IMR-90 (cell line): ENCODE measurements around the gene TMEM256. TPM values are rescaled to one million over a fixed set of nuclear protein-coding genes. Genes with fewer than 3 reads are reported as not detected.

Source experiments
- ATAC-seq: fragments of 200-7000 bp; cut with Tn5 transposase; 2 replicates; pipeline ENCODE4 v1.9.1; 2020; ENCODE audit warnings: low read depth, mild to moderate bottlenecking, moderate library complexity
- BruUV-seq: library from RNA; stranded (reverse); fragments of 400-500 nt; replicated peaks from 2 replicates; lab custom pipeline; 2021; lab: Mats Ljungman, UMichigan
- CTCF ChIA-PET: fragments of 300-600 bp; formaldehyde crosslinking; extraction: SDS; loops from one replicate; lab custom pipeline; 2021; ENCODE audit warnings: antibody characterized with exemption; lab: Yijun Ruan, JAX
- POLR2A ChIA-PET: fragments of 300-600 bp; sonication (Branson Sonifier 250); formaldehyde crosslinking; loops from one replicate; lab custom pipeline; 2022; ENCODE audit warnings: antibody characterized with exemption; ENCODE audit not compliant: unreplicated experiment; lab: Charles Lee
- DNase-seq: peaks from one replicate; pipeline ENCODE4 v3.0.0; 2013
- H2AFZ ChIP-seq: replicated peaks from 2 replicates; pipeline ENCODE3; 2013; ENCODE audit warnings: low read length, mild to moderate bottlenecking; ENCODE audit not compliant: poor library complexity
- H2AK5ac ChIP-seq: 2 replicates; pipeline ENCODE4 v1.6.1; 2013; ENCODE audit warnings: low read depth, low read length, inconsistent platforms
- H2AK9ac ChIP-seq: replicated peaks from 2 replicates; pipeline ENCODE3; 2013; ENCODE audit warnings: mild to moderate bottlenecking, low read depth, low read length, moderate library complexity; ENCODE audit not compliant: poor library complexity
- H2BK120ac ChIP-seq: 2 replicates; pipeline ENCODE4 v1.6.1; 2013; ENCODE audit warnings: low read depth, low read length, inconsistent platforms
- H2BK15ac ChIP-seq: 3 replicates; pipeline ENCODE4 v1.6.1; 2013; ENCODE audit warnings: low read depth, low read length, inconsistent platforms
- H2BK20ac ChIP-seq: 2 replicates; pipeline ENCODE4 v1.6.1; 2013; ENCODE audit warnings: low read depth, mild to moderate bottlenecking, inconsistent platforms, low read length, moderate library complexity
- H2BK5ac ChIP-seq: 2 replicates; pipeline ENCODE4 v1.6.1; 2013; ENCODE audit warnings: mild to moderate bottlenecking, low read depth, low read length, inconsistent platforms; ENCODE audit not compliant: poor library complexity, severe bottlenecking
- H3K14ac ChIP-seq: replicated peaks from 2 replicates; pipeline ENCODE4 v1.6.1; 2013; ENCODE audit warnings: low read depth, low read length, inconsistent platforms
- H3K18ac ChIP-seq: 2 replicates; pipeline ENCODE4 v1.6.1; 2013; ENCODE audit warnings: low read depth, low read length, control low read depth
- H3K23ac ChIP-seq: 2 replicates; pipeline ENCODE4 v1.6.1; 2013; ENCODE audit warnings: low read depth, low read length, inconsistent platforms
- H3K27ac ChIP-seq: 2 replicates; pipeline ENCODE4 v1.5.1; 2013; ENCODE audit warnings: mild to moderate bottlenecking, control low read depth, low read length; ENCODE audit not compliant: insufficient read depth
- H3K27me3 ChIP-seq: 2 replicates; pipeline ENCODE4 v1.6.1; 2013; ENCODE audit warnings: low read length; ENCODE audit not compliant: control insufficient read depth, insufficient read depth
- H3K36me3 ChIP-seq: 2 replicates; pipeline ENCODE4 v1.6.1; 2013; ENCODE audit warnings: low read length, mixed read lengths; ENCODE audit not compliant: control insufficient read depth, insufficient read depth
- H3K4ac ChIP-seq: 2 replicates; pipeline ENCODE4 v1.6.1; 2013; ENCODE audit warnings: low read depth, low read length, inconsistent platforms
- H3K4me1 ChIP-seq: 2 replicates; pipeline ENCODE4 v1.6.1; 2013; ENCODE audit warnings: low read length, mixed read lengths; ENCODE audit not compliant: control insufficient read depth, insufficient read depth
- H3K4me2 ChIP-seq: 2 replicates; pipeline ENCODE4 v1.6.1; 2013; ENCODE audit warnings: low read depth, mild to moderate bottlenecking, control low read depth, low read length, moderate library complexity
- H3K4me3 ChIP-seq: 2 replicates; pipeline ENCODE4 v1.5.1; 2013; ENCODE audit warnings: low read depth, mild to moderate bottlenecking, control low read depth, low read length, moderate library complexity; ENCODE audit not compliant: insufficient read depth
- H3K56ac ChIP-seq: 2 replicates; pipeline ENCODE4 v1.6.1; 2013; ENCODE audit warnings: low read length, inconsistent platforms; ENCODE audit not compliant: insufficient read depth; ENCODE audit errors: extremely low read depth
- H3K79me1 ChIP-seq, 2 experiments: 2 replicates each; pipeline ENCODE4 v1.6.1; 2013; ENCODE audit warnings: low read length in 2 of 2, inconsistent platforms in 1 of 2, low read depth in 1 of 2
- H3K9ac ChIP-seq: 2 replicates; pipeline ENCODE4 v1.6.1; 2013; ENCODE audit warnings: low read depth, low read length, control low read depth
- H3K9me1 ChIP-seq: 2 replicates; pipeline ENCODE4 v1.6.1; 2013; ENCODE audit warnings: low read length, inconsistent platforms; ENCODE audit not compliant: insufficient read depth
- H3K9me3 ChIP-seq: 2 replicates; pipeline ENCODE4 v1.6.1; 2013; ENCODE audit warnings: low read length; ENCODE audit not compliant: control insufficient read depth, insufficient read depth
- H4K20me1 ChIP-seq: 2 replicates; pipeline ENCODE4 v1.6.1; 2013; ENCODE audit warnings: low read length, inconsistent platforms; ENCODE audit not compliant: insufficient read depth
- H4K5ac ChIP-seq: 2 replicates; pipeline ENCODE4 v1.6.1; 2013; ENCODE audit warnings: mild to moderate bottlenecking, low read depth, low read length, control low read depth
- H4K8ac ChIP-seq, 2 experiments: 2 replicates each; pipeline ENCODE4 v1.6.1; 2013; ENCODE audit warnings: low read depth in 2 of 2, low read length in 2 of 2, control low read depth in 1 of 2, inconsistent platforms in 1 of 2
- H4K91ac ChIP-seq: 2 replicates; pipeline ENCODE4 v1.6.1; 2013; ENCODE audit warnings: low read depth, low read length, inconsistent platforms; ENCODE audit not compliant: insufficient read depth
- CEBPB ChIP-seq: IDR thresholded peaks from 2 replicates; pipeline ENCODE4 v1.6.1; 2012; ENCODE audit warnings: low read depth, low read length, improper control_type of control experiment
- MAFK ChIP-seq: IDR thresholded peaks from 2 replicates; pipeline ENCODE4 v1.6.1; 2012; ENCODE audit warnings: low read depth, low read length, improper control_type of control experiment
- MXI1 ChIP-seq: IDR thresholded peaks from 2 replicates; pipeline ENCODE4 v1.6.1; 2012; ENCODE audit warnings: low read depth, mild to moderate bottlenecking, low read length, moderate library complexity, borderline replicate concordance
- RAD21 ChIP-seq: IDR thresholded peaks from 2 replicates; pipeline ENCODE4 v1.6.1; 2012; ENCODE audit warnings: low read length, improper control_type of control experiment
- RCOR1 ChIP-seq: IDR thresholded peaks from 2 replicates; pipeline ENCODE4 v1.6.1; 2012; ENCODE audit warnings: mild to moderate bottlenecking, low read length, improper control_type of control experiment; ENCODE audit not compliant: insufficient replicate concordance
- RFX5 ChIP-seq: IDR thresholded peaks from 2 replicates; pipeline ENCODE4 v1.8.0; 2012; ENCODE audit warnings: low read depth, mild to moderate bottlenecking, low read length, moderate library complexity
- SMC3 ChIP-seq: fragments of 150-350 bp; IDR thresholded peaks from 2 replicates; pipeline ENCODE4 v1.6.1; 2016; ENCODE audit warnings: low read depth, mild to moderate bottlenecking, antibody characterized with exemption, low read length, moderate library complexity
- WGBS, 2 experiments: methylation state at CpG; one replicate each; pipeline versions ENCODE4 v1.1.5 to v1.1.7; 2013; ENCODE audit warnings: missing lambda C conversion rate in 2 of 2; ENCODE audit not compliant: insufficient read length in 1 of 2; ENCODE audit errors: extremely low coverage in 2 of 2; 5-methylcytosine and 5-hydroxymethylcytosine counted together
- dilution Hi-C: fragments of 300-500 bp; cut with HindIII; formaldehyde crosslinking; loops from one replicate; pipeline ENCODE4 v1.14.3; 2018; ENCODE audit warnings: low sequenced_read_pairs; ENCODE audit not compliant: unreplicated experiment
- in situ Hi-C: fragments of 300-500 bp; cut with MboI; formaldehyde crosslinking; loops from 3 replicates; pipeline ENCODE4 v1.14.3; 2019; ENCODE audit warnings: low sequenced_read_pairs, inconsistent platforms, mixed read lengths
- intact Hi-C: fragments of 100-400 bp; cut with micrococcal nuclease; formaldehyde crosslinking; loops from 2 replicates; pipeline ENCODE4 v1.10.0; 2022
- polyA plus RNA-seq, 3 experiments: library from polyadenylated mRNA; depleted of rRNA; stranded (reverse); fragments of >200 nt; gene quantifications; 2 replicates each; pipeline ENCODE4 v1.2.3, GENCODE V29; 2012; ENCODE audit warnings: low replicate concordance in 1 of 3
- total RNA-seq: library from RNA; depleted of rRNA; stranded (reverse); fragments of >200 nt; gene quantifications from 2 replicates; pipeline ENCODE4 v1.2.3, GENCODE V29; 2012
- TF ChIP-seq, protein P1 (sequence below): conservative IDR thresholded peaks from 2 replicates; pipeline ENCODE4 v1.5.1; 2012; ENCODE audit warnings: mild to moderate bottlenecking, low read depth, low read length, improper control_type of control experiment
- TF ChIP-seq, protein P2 (sequence below): fragments of 150-350 bp; IDR thresholded peaks from 2 replicates; pipeline ENCODE4 v1.6.1; 2016; ENCODE audit warnings: low read depth, mild to moderate bottlenecking, low read length, moderate library complexity, borderline replicate concordance

Gene TMEM256
- total and polyA plus RNA-seq, 2 of the 4 experiments (the other 2 are of a cell fraction), result 38.4 to 174 TPM

DNA sequence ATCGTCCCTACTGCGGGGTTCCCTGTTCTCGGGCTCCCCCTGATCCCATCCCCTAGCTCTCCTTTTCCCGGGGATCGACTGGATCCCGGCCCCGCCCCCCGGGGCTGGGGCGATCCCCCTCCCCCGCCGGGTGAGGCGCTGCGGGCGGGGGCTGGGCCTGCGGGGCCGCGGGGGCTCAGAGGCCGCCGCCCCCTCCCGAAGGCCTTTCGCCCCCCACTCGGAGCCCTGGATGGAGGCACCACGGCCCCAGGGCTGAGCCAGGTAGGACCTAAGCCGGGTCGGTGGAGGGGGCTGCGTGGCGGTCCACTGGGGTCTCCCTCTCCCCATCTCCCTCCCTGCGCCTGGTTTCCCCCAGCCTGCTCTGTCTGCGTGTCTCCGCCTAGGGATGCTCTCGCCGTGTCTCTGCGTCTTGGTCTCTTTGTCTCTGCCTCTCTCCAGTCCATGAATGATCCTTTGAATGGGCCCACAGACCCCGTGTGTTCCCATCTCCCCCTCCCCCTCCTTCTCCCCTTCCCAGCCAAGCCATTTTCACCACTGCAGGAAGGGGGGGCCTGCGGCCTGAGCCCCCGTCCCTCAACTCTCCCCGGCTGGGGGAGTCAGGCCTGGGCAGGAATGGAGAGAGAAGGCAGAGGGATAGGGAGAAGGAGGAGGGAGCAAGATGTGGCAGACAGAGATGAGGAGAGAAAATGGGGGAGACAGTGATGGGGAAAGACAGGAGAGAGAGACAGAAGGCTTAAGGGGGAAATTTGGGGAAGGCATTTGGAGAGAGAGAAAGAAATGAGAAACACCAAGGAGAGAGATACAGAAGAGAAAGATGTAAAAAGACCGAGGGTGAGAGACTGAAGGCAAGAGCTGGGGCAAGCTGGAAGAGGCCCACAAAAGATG lies 1.7 kb upstream of the TMEM256 start:
- Histone ChIP-seq H3K27me3 (no peaks in the 10 kb centered on the region), H3K4me1 (peaks cover 9% of the 10 kb centered on the region), H3K36me3 (peaks cover 22% of the 10 kb centered on the region), H3K4me3 (peak overlapping the region; percentile 94), H4K91ac (peak overlapping the region; percentile 61), H3K9me3 (no peaks in the 10 kb centered on the region), H2AK9ac (peak overlapping the region; percentile 100), H2BK15ac (no peak overlapping the region), H4K8ac (peak overlapping the region; percentile 15 to 74; a peak in 3 of 4 replicates), H3K9ac (peak overlapping the region; percentile 90), H3K9me1 (0 out of 2 replicates have a peak, but pooled peaks cover 4% of the 10 kb centered on the region), H3K18ac (peak overlapping the region; percentile 70; the same call in 1 of the 2 replicates), H2BK120ac (peak overlapping the region; percentile 60), H2AFZ (peak overlapping the region; percentile 94), H4K5ac (peak overlapping the region; percentile 18; the same call in 1 of the 2 replicates), H2BK5ac (peak overlapping the region; percentile 59), H3K27ac (peak overlapping the region; percentile 73), H3K79me1 (peaks cover 11 to 54% of the 10 kb centered on the region in 2 experiments), H4K20me1 (peaks cover 7% of the 10 kb centered on the region), H3K56ac (peak overlapping the region; percentile 64), H2BK20ac (no peak overlapping the region), H3K4me2 (peak overlapping the region; percentile 96), H3K14ac (peak overlapping the region; percentile 94), H3K4ac (peak overlapping the region; percentile 86), H3K23ac (peak overlapping the region; percentile 97), H2AK5ac (peak overlapping the region; percentile 85)
- DNase-seq (no peak), ATAC-seq (no peak)
- dilution Hi-C loops (no loop called here), in situ Hi-C loops (no loop called here), intact Hi-C loops (loop anchor here (2.0 kb wide), 2 partner anchors 31 to 55 kb away; no protein-coding TSS in a partner anchor)
- ChIA-PET POLR2A (interaction anchor here (0.6 to 0.7 kb wide), 2 partner anchors 15 to 32 kb away, joined by 3 to 8 read pairs; partner anchors contain the start of gene SPEM1), CTCF (interaction anchor here (1.1 kb wide), 1 partner anchor 31 kb away, joined by 3 read pairs; no protein-coding TSS in a partner anchor)
- 5% methylated on average over 4 of the region's 38 CpGs; no CpG with 5 or more reads in 1 of the 2 experiments for WGBS, 2 experiments
- no TSS peak for BruUV-seq
- TF ChIP-seq CEBPB (no peak), MXI1 (peak; percentile 19; the same call in 1 of the 2 replicates), RCOR1 (no peak), SMC3 (0 out of 2 replicates have a peak, but pooled peaks have one; percentile 2), RAD21 (no peak), MAFK (no peak), RFX5 (no peak)
- TF ChIP-seq, protein P1, sequence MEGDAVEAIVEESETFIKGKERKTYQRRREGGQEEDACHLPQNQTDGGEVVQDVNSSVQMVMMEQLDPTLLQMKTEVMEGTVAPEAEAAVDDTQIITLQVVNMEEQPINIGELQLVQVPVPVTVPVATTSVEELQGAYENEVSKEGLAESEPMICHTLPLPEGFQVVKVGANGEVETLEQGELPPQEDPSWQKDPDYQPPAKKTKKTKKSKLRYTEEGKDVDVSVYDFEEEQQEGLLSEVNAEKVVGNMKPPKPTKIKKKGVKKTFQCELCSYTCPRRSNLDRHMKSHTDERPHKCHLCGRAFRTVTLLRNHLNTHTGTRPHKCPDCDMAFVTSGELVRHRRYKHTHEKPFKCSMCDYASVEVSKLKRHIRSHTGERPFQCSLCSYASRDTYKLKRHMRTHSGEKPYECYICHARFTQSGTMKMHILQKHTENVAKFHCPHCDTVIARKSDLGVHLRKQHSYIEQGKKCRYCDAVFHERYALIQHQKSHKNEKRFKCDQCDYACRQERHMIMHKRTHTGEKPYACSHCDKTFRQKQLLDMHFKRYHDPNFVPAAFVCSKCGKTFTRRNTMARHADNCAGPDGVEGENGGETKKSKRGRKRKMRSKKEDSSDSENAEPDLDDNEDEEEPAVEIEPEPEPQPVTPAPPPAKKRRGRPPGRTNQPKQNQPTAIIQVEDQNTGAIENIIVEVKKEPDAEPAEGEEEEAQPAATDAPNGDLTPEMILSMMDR, result no peak
- TF ChIP-seq, protein P2, sequence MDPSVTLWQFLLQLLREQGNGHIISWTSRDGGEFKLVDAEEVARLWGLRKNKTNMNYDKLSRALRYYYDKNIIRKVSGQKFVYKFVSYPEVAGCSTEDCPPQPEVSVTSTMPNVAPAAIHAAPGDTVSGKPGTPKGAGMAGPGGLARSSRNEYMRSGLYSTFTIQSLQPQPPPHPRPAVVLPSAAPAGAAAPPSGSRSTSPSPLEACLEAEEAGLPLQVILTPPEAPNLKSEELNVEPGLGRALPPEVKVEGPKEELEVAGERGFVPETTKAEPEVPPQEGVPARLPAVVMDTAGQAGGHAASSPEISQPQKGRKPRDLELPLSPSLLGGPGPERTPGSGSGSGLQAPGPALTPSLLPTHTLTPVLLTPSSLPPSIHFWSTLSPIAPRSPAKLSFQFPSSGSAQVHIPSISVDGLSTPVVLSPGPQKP, result no peak
